OCI-LY7 (cell line): Measurements from ENCODE around the gene ACTL7B. TPM values are rescaled to one million over a fixed set of nuclear protein-coding genes. Genes with fewer than 3 reads are reported as not detected.

Source experiments
- BruUV-seq: library from RNA; stranded (reverse); fragments of 400-500 nt; replicated peaks from 2 replicates; lab custom pipeline; 2021; lab: Mats Ljungman, UMichigan
- CTCF ChIA-PET: fragments of 300-600 bp; sonication (Branson Sonifier 250); formaldehyde crosslinking; loops from one replicate; lab custom pipeline; 2022; ENCODE audit warnings: antibody characterized with exemption; ENCODE audit not compliant: unreplicated experiment; lab: Charles Lee
- POLR2A ChIA-PET: fragments of 300-600 bp; sonication (Branson Sonifier 250); formaldehyde crosslinking; loops from one replicate; lab custom pipeline; 2022; ENCODE audit warnings: antibody characterized with exemption; lab: Charles Lee
- DNase-seq: peaks from one replicate; pipeline ENCODE4 v3.0.0-alpha.2; 2015; ENCODE audit warnings: low spot score
- H2AFZ ChIP-seq: fragments of 200-600 bp; sonication (generic), shearing (Covaris generic); 2 replicates; pipeline ENCODE4 v1.6.1; 2014; ENCODE audit warnings: mild to moderate bottlenecking, antibody characterized with exemption, low read length, moderate library complexity
- H3K27ac ChIP-seq: fragments of 200-600 bp; sonication (generic); 2 replicates; pipeline ENCODE4 v1.5.1; 2014; ENCODE audit warnings: mixed run types, low read depth, mild to moderate bottlenecking, moderate library complexity, low read length, inconsistent platforms; ENCODE audit not compliant: poor library complexity, severe bottlenecking
- H3K36me3 ChIP-seq: fragments of 200-600 bp; sonication (generic); 2 replicates; pipeline ENCODE4 v1.6.1; 2014; ENCODE audit warnings: mild to moderate bottlenecking, antibody characterized with exemption, low read length, moderate library complexity, mixed read lengths; ENCODE audit not compliant: insufficient read depth
- H3K4me1 ChIP-seq: fragments of 200-600 bp; sonication (generic); 2 replicates; pipeline ENCODE4 v1.5.1; 2014; ENCODE audit warnings: mild to moderate bottlenecking, low read length; ENCODE audit not compliant: insufficient read depth, poor library complexity, severe bottlenecking
- H3K4me2 ChIP-seq: fragments of 200-600 bp; sonication (generic); 2 replicates; pipeline ENCODE4 v1.6.1; 2014; ENCODE audit warnings: mild to moderate bottlenecking, low read length
- H3K4me3 ChIP-seq: fragments of 200-600 bp; sonication (generic); 2 replicates; pipeline ENCODE4 v1.5.1; 2014; ENCODE audit warnings: mild to moderate bottlenecking, low read depth, low read length; ENCODE audit not compliant: poor library complexity, severe bottlenecking
- H3K79me2 ChIP-seq: fragments of 200-600 bp; sonication (generic); 2 replicates; pipeline ENCODE4 v1.6.1; 2016; ENCODE audit warnings: low read depth, mild to moderate bottlenecking, low read length, moderate library complexity, mixed read lengths; ENCODE audit not compliant: insufficient read depth
- H3K9me2 ChIP-seq: fragments of 200-600 bp; sonication (generic); 2 replicates; pipeline ENCODE4 v1.6.1; 2016; ENCODE audit warnings: mild to moderate bottlenecking, low read length, mixed read lengths; ENCODE audit not compliant: insufficient read depth
- H3K9me3 ChIP-seq: fragments of 200-600 bp; sonication (generic); 2 replicates; pipeline ENCODE4 v1.6.1; 2014; ENCODE audit warnings: mild to moderate bottlenecking, mixed run types, low read length, mixed read lengths
- H4K20me1 ChIP-seq: fragments of 200-600 bp; sonication (generic); 2 replicates; pipeline ENCODE4 v1.6.1; 2014; ENCODE audit warnings: mild to moderate bottlenecking, antibody characterized with exemption, low read length, moderate library complexity, mixed read lengths; ENCODE audit not compliant: insufficient read depth
- CTCF ChIP-seq: fragments of 200-600 bp; sonication (generic); conservative IDR thresholded peaks from 2 replicates; pipeline ENCODE4 v1.5.1; 2014; ENCODE audit warnings: mild to moderate bottlenecking, antibody characterized with exemption, low read length, moderate library complexity, mixed read lengths
- EZH2phosphoT487 ChIP-seq: fragments of 200-600 bp; sonication (generic); IDR thresholded peaks from 2 replicates; pipeline ENCODE4 v1.6.1; 2018; ENCODE audit warnings: low read depth, borderline replicate concordance, mild to moderate bottlenecking, mixed run types, antibody characterized with exemption, low read length, moderate library complexity, mixed read lengths
- intact Hi-C: fragments of 100-400 bp; cut with micrococcal nuclease; formaldehyde crosslinking; loops from one replicate; pipeline ENCODE4 v1.10.0; 2022; ENCODE audit not compliant: unreplicated experiment
- total RNA-seq, 2 experiments: library from RNA; depleted of rRNA in 1 of 2; stranded (reverse); fragments of >200 nt in 1 of 2; shearing (Covaris generic) in 1 of 2; gene quantifications; 2 replicates each; pipeline ENCODE4 v1.2.3, GENCODE V29; 2014 to 2022

ACTL7B gene
- total RNA-seq, 2 experiments from 2014 or later, result not detected

- H3K79me2 ChIP-seq, result no peaks in the 10 kb centered on the region
- TF ChIP-seq CTCF, result no peak
- TF ChIP-seq EZH2phosphoT487, result no peak
- H4K20me1 ChIP-seq, result no peaks in the 10 kb centered on the region
- ChIA-PET POLR2A (no interaction called here), CTCF (no interaction called here)
- H2AFZ ChIP-seq, result no peak overlapping the region
- no peak overlapping the region for H3K4me3 ChIP-seq
- no peak overlapping the region for H3K4me2 ChIP-seq
- intact Hi-C loops, result no loop called here
- no TSS peak for BruUV-seq
- DNase-seq, result no peak
- no peaks in the 10 kb centered on the region for H3K36me3 ChIP-seq
- no peaks in the 10 kb centered on the region for H3K4me1 ChIP-seq
- H3K9me2 ChIP-seq, result no peaks in the 10 kb centered on the region
- H3K9me3 ChIP-seq, result no peaks in the 10 kb centered on the region
- no peak overlapping the region for H3K27ac ChIP-seq
Measured at GRCh38 chr9:108823829-108824228, 32.0 kb downstream of the ACTL7B start.

- ChIA-PET CTCF (no interaction called here), POLR2A (no interaction called here)
- H3K79me2 ChIP-seq, result no peaks in the 10 kb centered on the region
- no peak overlapping the region for H3K4me2 ChIP-seq
- H3K36me3 ChIP-seq, result no peaks in the 10 kb centered on the region
- H3K4me3 ChIP-seq, result no peak overlapping the region
- intact Hi-C loops, result no loop called here
- no peaks in the 10 kb centered on the region for H3K4me1 ChIP-seq
- no peaks in the 10 kb centered on the region for H4K20me1 ChIP-seq
- no peaks in the 10 kb centered on the region for H3K9me2 ChIP-seq
- no peak overlapping the region for H3K27ac ChIP-seq
- no peak for DNase-seq
- no peak for TF ChIP-seq CTCF
- TF ChIP-seq EZH2phosphoT487, result no peak
- H3K9me3 ChIP-seq, result no peaks in the 10 kb centered on the region
- no peak overlapping the region for H2AFZ ChIP-seq
- no TSS peak for BruUV-seq
Measured at GRCh38 chr9:108816037-108816436, 39.7 kb downstream of the ACTL7B start.

GRCh38 chr9:108815156-108815555 lies 40.6 kb downstream of the ACTL7B start:
- Histone ChIP-seq H4K20me1 (no peaks in the 10 kb centered on the region), H2AFZ (no peak overlapping the region), H3K36me3 (no peaks in the 10 kb centered on the region), H3K79me2 (no peaks in the 10 kb centered on the region), H3K4me3 (no peak overlapping the region), H3K4me2 (no peak overlapping the region), H3K27ac (no peak overlapping the region), H3K9me3 (no peaks in the 10 kb centered on the region), H3K9me2 (no peaks in the 10 kb centered on the region), H3K4me1 (no peaks in the 10 kb centered on the region)
- DNase-seq, result no peak
- ChIA-PET POLR2A (no interaction called here), CTCF (no interaction called here)
- TF ChIP-seq EZH2phosphoT487 (no peak), CTCF (no peak)
- intact Hi-C loops, result no loop called here
- no TSS peak for BruUV-seq
